Kasumi-1 (cell line): ENCODE data around the gene RHEX.
"Not testable (repeated sequence)": the region's sequence is repeated elsewhere in the genome, so short reads cannot be mapped to it uniquely, and the experiment has no call there.

Source experiments
- DNase-seq, 2 experiments: peaks; one replicate each; lab custom pipeline; 2025; lab: John Stamatoyannopoulos, UW

Gene RHEX

DNA sequence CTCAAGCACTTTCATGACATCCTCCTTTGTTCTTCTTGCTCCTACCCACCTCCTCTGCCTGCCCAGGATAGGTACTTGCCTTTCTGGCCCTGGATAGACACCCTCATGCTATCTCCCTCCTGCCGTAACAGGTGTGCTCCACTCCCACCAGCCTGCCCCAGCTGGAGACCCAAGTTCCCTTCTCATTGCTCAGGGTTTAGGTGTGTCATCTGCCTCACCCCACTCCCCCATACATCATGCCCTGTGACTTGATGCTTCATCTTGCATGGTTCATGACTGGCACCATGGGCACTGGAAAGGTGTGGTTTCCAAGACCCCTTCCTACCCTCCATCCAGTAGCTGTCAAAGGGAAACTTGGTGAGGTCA, 5.9 kb downstream of the RHEX start:
- DNase-seq, result no peak

DNA sequence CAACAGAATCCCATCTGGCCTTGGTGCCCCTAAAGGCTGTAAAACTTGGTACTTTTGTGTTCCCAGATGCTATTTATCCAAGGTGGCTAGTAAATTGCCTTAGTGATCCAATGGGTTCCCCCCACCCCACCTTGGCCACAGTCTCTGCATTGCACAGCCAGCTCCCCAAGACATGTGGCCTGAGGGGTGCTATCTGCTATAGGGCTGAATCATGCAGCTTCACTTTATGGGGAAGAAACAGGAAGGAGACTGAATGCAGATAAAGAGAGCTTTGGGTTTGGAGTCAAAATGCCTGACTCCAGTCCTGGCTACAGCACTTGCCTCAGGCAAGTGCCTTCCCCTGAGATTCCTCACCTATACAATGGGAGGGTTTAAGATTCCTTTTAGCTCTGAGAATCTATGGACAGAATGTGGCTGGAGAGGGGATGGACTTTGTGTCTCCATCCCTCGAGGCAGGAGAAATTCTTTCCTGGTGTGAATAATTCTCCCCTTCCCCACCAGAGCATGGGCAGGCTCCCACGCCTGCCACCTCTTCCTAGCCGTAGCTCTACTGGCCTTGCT, 6.5 kb downstream of the RHEX start:
- no peak for DNase-seq

DNA sequence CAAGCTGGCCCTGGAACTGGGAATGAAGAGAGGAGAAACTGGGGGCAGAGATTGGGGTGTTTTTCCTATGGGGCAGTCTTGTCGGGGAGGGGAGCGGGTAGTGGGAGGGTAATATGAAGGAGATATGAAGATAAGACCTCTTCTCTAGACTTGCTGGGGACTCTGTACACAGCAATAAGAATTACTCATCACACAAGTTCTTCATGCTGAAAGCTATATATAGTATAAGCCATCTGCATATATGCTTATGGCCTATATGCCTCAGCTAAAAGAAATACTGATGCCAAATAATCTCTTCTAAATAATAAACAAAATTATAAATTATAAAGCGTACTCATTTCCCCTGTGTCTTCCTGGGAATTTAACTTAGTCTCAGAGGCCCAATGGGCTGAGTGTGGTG, 7.9 kb downstream of the RHEX start:
- no peak for DNase-seq

DNA sequence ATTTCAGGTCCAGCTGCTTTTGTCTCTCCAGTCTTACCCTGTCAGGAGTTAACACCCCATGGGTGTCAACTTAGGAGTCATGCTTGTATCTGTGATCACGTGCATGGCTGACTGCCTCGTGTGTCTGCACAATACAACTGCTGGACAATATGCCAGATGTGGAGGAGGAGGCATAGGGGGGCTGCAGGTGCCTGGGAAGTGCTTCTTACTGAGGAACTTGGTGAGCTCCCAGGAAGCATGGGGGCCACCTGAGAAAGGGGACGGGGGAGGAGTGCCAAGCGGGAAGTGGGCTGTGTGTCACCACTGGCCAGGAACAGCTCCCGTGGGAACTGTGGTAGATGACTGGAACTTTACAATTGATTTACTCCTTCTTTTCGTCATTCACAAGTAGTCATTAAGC, 9.5 kb downstream of the RHEX start:
- no peak for DNase-seq

DNA sequence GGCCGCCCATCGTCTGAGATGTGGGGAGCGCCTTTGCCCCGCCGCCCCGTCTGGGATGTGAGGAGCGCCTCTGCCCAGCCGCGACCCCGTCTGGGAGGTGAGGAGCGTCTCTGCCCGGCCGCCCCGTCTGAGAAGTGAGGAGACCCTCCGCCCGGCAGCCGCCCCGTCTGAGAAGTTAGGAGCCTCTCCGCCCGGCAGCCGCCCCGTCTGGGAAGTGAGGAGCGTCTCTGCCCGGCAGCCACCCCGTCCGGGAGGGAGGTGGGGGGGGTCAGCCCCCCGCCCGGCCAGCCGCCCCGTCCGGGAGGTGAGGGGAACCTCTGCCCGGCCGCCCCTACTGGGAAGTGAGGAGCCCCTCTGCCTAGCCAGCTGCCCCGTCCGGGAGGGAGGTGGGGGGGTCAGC, 11.0 kb downstream of the RHEX start:
- DNase-seq, result not testable (repeated sequence)

DNA sequence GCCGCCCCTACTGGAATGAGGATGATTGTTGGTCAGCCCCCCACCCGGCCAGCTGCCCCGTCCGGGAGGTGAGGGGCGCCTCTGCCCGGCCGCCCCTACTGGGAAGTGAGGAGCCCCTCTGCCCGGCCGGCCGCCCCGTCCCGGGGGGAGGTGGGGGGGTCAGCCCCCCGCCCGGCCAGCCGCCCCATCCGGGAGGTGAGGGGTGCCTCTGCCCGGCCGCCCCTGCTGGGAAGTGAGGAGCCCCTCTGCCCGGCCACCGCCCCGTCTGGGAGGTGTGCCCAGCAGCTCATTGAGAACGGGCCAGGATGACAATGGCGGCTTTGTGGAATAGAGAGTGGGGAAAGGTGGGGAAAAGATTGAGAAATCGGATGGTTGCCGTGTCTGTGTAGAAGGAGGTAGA, 11.5 kb downstream of the RHEX start:
- not testable (repeated sequence) for DNase-seq

DNA sequence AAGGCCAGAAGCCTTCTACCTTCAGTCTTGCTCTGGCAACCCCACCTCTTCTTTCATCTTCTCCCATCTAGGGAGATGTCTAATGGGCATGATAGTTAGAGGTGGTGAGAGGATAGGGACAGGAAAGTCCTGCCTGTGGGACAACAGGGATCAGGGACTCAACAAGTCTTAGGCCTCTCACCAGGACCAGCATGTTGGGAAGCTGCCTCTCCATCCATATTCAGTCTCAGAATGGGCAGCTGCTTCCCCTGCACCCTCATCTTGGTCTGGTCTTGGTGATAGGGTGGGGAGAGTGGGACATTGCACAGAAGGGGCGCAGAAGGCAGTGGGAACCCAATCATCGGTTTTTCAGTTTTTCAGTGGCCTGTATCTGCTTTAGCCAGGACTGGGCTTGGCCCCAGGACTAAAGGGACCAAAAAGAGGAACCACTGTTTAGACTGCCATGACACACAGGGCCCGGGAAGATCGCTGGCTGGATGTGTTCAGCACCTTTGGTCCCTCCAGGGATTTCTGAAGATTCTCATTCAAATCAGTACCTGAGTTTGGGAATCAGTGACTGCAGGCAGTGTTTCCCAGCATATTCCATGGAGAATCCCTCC, 12.7 kb downstream of the RHEX start:
- DNase-seq, result no peak

DNA sequence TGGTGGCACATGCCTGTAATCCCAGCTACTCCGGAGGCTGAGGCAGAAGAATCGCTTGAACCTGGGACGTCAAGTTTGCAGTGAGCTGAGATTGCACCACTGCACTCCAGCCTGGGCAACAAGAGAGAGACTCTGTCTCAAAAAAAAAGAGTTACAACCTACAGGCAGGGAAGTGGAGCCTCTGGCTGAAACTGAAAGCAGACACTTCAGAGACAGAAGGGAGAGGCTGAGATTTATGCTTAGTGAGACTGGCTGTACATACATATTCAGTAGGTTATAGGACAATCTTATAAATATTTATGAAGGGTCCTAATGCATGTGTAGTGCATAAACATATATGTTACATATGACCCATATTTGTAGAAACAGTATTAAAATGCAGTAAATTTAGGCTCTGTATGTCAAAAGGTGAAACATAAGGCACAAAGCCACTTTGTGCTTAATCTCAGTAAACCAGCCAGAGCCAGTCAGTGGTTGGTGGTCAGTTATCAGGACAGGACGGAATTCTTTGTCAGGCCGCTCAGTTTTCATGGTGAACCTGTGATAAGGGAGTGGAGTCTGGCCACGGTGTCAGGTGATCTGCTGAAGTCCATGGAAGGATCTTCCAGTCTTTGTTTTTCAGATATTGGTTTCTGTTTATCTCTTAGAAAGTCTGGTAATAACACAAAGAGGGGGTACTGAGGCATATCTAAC, 13.7 kb downstream of the RHEX start:
- no peak for DNase-seq

DNA sequence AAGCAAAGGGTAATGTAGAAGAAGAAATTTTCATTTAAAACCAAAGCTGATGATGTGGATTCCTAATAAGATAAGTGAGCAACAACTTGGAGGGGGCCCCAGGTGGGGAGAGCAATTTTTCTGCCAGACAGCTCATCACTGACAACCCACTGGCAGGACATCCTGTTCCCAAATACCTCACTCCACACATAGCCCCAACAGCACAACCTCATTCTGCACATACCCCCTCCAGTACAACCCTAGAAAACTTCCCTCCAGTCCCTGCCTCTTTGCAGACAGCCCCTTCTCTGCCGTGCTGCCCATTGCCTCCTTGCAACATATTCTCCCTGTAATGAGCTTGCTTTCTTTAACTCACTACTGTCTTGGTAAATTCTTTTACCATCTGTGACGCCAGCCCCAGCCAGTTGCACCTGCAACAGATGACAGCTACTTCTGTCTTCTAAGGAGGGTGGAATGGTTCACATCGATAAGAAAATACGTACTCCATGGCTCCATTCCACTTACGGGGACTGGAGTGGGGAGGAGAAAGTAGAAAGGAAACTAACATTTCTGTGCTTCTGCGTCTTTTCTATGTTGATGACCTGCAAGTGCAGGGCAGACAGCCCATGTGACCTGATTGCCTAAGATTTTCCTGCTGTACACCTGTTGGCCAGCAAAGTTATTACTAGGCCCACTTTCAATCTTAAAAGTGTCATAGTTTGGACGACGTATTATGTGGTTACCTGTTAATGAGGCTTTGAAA, 14.7 kb downstream of the RHEX start:
- no peak for DNase-seq

DNA sequence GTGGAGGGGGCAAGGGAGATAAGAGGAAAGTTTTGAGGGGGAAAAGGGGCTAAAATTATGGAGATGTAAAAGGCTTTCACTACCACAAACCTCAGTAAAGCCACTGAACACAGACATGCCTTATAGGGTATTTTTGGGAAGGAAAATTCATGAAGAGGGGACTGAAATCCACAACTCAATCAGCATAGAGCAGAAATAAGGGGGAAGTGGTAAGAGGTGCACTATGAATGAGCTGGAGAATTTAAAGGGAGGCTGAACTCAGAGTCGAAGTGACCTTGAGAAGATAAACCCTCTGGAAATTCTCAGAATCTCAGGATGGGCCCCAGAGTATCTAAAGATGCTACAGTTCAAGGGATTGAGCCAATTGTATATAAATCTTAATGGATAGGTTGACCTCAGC, 15.3 kb downstream of the RHEX start:
- DNase-seq, result no peak

DNA sequence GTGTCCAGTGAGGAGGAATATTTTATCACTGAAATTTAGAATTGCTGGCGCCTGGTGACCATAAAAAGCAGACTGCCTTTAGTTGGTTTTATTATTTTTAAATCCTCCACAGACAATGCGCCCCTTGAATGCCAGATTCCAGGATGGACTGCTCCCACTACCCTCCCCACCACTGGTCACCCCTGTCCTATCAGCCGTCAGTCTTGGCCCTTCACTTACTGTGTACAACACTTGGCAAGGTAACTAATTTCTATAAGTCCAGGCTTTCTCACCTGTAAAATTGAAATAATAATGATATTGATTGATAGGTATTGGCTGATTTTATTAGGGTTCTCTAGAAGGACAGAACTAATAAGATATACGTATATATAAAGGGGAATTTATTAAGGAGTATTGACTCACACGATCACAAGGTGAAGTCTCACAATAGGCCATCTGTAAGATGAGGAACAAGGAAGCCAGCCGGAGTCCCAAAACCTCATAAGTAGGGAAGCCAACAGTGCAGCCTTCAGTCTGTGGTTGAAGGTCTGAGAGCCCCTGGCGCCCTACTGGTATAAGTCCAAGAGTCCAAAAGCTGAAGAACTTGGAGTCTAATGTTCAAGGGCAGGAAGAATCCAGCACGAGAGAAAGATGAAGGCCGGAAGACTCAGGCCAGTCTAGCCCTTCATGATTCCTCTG, 17.8 kb downstream of the RHEX start:
- DNase-seq, result no peak

DNA sequence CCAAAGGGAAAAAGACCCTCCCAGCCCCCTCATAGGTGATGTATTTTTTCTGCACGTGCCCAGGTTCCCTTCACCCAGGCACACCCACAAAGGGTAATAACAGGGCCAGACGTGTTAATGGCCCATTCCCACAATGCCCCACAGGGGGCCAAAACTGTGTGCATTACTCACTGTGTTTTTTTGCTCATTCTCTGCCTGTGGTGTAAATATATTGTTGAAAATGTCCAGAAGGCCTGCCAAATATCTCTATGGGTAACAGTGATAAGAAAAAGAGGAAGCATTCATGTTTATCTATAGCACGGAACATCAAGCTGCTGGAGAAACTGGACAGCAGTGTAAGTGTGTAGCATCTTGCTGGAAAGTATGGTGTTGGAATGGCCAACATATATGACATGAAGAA, 21.9 kb downstream of the RHEX start:
- DNase-seq, result peak; percentile 59 to 61

DNA sequence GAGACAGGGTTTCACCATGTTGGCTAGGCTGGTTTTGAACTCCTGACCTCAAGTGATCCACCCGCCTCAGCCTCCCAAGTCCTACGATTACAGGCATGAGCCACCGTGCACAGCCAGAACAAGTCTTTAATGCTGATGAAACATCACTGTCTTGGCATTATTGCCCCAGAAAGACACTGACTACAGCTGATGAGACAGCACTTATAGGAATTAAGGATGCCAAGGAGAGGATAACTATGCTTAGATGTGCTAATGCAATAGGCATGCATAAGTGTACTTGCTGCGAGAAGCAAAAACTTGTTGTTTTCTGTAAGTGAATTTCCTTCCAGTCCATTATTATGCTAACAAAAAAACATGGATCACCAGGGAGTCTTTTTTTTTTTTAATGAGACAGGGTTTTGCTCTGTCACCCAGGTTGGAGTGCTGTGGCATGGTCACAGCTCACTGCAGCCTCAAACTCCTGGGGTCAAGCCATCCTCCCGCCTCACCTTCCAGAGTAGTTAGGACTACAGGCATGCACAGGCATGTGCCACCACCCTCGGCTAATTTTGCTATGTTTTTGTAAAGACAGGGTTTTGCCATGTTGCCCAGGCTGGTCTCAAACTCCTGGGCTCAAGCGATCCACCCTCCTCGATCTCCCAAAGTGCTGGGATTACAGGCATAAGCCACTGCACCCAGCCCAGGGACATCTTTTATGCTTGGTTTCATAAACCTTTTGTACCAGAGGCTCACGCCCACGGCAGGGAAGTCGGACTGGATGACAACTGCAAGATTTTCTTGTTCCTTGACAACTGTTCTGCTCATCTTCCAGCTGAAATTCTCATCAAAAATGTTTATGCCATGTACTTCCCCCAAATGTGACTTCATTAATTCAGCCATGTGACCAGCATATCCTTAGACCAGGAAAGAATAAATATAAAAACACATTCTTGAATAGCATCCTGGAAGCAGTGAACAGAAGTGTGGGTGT, 23.1 kb downstream of the RHEX start:
- DNase-seq, result no peak

DNA sequence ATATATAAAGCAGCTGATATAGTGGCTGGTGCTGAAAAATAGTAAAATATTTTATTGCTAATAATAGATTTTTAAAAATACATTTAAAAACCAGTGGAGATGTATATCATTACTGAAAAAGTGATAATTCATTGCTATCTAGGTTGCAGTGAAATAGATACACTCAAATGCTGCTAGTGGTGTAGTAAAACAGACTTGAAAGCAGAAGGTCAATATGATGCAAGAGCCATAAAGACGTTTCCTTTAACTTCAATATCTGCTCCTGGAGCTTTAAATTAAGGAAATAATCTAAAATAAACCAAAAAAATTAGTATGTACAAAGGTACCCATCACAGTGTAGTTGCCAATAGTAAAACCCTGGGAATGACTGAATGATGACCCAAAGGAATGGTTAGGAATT, 26.2 kb downstream of the RHEX start:
- DNase-seq, result peak; percentile 14 to 27

DNA sequence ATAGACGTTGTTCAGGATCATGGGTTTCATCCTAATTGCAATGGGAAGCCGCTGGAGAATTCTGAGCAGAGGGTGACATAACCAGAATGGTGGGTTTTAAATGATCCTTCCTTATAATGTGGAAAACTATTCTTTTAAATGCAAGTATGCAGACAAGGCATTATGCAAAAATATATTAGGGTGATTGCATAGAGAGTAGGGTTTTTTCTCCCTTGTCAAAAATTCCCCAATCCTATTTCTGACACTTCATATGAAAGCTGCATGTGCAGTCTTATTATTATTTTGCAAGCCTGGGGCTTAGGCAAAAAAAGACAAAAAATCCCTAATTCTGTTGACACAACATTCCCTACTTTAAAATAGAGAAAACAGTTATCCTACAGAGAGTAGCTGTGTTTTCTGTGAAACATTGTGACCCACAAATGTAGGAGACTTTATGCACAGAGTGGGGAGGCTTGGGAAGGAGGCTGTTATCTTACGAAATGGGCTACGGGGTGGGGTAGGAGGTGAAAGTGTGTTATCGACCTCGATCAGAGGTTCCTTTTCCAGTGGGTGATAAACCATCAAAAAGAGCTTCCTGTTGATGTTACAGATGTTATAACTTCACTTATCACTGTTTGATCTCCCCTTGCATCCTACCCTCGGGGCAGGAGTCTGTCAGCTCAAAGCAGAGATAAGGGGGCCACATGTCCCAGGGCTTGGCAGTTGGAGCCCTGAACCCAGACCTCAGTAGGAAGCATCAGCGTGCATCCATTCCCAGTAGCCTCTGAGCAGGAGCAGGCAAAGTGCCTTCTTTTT, 27.2 kb downstream of the RHEX start:
- DNase-seq, result peak; percentile 74 to 77

DNA sequence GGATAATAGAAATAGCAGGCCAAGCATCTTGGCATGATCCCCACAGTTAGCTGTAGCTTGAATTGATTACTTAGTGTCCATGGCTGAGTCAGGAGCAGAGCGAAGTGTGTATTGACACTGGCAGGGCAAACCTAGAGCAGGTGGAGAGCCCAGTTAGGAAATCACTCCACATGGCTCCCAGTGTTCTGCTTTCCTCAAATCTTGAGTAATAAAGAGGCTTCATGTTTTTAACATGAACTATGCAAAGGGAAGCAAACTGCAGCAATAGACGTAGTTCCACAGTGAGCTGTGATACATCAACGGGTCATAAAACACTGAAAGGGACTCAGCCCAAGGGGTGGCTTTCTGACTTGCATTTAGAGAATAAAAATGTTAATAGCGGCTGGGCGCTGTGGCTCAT, 28.9 kb downstream of the RHEX start:
- no peak for DNase-seq

DNA sequence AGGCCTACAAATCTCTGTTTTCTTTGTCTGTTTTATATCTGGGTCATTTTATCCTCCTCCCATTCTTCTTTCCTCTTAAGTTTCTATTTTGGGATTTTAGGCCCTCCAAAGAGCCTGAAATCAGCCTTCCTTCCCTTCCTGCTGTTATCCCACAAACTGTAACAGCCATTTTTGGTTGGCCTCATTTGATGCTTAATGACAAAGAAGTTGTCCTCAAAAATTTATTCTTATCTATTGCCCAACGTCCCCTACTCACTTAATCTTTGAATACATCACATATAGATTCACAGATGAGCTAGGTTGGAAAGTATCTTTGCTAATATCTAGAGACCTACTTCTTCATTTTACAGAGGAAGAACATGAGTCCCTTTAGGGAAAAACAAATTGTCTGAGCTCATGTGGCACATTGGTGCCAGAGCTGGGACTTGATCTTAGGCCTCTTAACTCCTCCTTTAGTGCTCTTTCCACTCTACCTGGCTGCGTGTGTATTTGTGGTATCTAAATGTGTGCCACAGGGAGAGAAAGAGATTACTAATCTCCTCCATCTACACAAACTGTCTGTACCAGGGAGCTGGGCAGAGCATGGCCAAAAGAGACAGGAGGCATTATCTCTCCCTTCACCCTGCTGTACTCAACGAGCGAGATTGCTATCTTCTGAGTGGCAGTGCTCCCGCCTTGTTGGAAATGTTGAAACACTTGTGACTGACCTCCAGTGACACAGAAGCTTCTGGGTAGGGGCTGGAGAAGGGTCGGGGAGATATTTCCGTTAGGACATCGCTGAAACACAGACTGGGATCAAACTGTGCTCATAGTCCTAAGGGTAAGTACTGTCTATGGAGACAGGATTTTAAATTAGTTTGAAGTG, 30.1 kb downstream of the RHEX start:
- DNase-seq, result peak; percentile 80 to 91

DNA sequence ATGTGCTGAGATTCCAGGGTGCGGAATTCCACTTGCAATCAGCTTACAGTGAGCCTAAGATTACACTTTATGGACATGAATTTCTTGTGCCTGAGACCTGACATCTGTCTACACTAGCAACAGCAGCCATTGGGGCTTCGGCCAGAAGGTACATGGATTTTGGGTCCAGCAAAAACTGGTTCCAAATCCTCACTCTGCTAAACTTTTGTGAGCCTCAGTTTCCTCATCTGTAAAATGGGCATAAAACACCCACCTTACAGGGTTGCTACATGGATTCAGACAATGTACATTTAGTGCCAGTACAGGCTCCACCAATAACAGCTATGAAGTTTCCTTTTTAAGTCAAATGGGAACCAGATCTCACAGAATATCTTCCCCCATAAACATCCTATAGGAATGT, 30.8 kb downstream of the RHEX start:
- DNase-seq, result no peak

DNA sequence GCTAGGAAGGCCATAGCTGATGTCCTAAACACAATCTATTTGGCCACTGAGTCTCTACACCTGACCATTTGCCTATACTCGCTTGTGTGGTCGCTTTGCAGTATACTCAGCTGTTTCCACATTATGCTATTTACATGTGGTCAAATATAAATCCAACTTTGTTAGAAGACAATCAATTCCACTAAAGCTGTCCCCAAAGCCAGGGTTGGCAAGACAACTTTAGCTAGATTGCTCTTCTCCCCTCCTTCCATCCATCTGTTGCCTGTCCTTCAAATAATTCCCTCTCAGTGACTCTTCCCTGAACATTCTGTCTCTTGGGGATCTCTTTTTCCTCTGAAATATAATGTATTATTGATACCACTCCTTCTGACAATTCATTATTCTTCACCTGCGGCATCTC, 34.1 kb downstream of the RHEX start:
- no peak for DNase-seq

DNA sequence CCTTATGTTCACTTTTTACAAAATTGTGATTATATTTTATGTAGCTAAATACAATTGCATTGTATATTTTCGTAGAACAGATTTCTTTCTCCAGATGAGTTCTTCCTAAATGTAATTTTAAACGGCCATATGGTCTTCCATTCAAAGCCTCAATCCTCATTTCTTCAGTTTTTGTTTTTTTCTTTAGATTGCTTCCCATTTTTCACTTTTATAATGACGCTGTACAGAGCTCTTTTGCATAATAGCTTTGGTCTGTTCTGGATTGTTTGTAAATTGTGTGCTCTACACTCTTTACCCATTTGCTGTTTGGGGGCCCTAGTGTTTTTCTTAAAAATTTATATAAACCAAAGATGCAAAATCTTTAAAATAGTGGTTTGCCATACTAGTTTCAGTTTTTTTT, 36.4 kb downstream of the RHEX start:
- DNase-seq, result no peak
